Stimulated activated CD4-positive, alpha-beta T cell treated with anti-CD3 and anti-CD28 coated beads, Interleukin-1b, Interleukin-23, amount 100 ng/mL, for 48 hours (primary cell): ENCODE data around the gene COL8A2.

ENCODE experiments used
- DNase-seq: peaks from one replicate; pipeline ENCODE4 v3.0.0-alpha.2; 2020

The COL8A2 gene

DNA sequence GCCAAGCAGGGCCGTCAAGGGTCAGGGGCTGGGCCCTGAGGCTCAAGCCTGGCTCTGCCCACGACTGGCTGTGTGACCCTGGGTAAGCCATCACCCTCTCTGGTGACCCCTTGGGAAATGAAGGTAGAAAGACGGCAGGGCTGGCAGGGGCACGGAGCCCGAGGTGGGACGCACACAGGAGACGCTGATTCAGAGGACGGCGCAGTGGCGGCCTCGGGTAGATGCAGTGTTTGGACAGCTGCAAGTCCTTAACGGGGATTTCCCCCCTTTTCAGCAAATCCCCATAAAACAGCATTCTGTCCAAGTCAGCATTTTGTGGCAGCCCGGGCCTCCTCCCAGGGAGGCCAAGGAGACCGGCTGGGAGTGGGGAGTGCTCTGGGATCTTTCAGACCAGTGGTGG lies 16.7 kb downstream of the COL8A2 start:
- no peak for DNase-seq

- no peak for DNase-seq
These were observed 17.6 kb downstream of the COL8A2 start for GRCh38 chr1:36107394-36107793.

- no peak for DNase-seq
These were observed 18.8 kb downstream of the COL8A2 start for GRCh38 chr1:36106269-36106668.

DNA sequence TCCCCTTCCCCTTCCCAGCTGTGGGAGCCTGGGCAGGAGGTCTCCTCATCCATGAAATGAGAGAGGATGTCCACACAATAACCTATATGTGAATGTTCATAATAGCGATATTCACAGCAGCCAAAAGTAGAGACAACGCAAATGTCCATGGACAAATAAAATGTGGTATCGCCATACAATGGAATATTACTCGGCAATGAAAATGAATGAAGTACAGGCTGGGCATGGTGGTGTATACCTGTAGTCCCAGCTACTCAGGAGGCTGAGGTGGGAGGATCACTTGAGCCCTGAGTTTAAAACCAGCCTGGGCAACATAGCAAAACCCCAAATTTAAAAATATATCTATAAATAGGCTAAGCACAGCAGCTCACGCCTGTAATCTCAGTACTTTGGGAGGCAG lies 23.5 kb downstream of the COL8A2 start:
- DNase-seq = no peak

- no peak for DNase-seq
These were observed 24.6 kb downstream of the COL8A2 start for GRCh38 chr1:36100376-36100775.

- DNase-seq = peak; percentile 76
These were observed 25.2 kb downstream of the COL8A2 start for GRCh38 chr1:36099681-36100341.

GRCh38 chr1:36098650-36099365 lies 26.2 kb downstream of the COL8A2 start:
- no peak for DNase-seq

DNA sequence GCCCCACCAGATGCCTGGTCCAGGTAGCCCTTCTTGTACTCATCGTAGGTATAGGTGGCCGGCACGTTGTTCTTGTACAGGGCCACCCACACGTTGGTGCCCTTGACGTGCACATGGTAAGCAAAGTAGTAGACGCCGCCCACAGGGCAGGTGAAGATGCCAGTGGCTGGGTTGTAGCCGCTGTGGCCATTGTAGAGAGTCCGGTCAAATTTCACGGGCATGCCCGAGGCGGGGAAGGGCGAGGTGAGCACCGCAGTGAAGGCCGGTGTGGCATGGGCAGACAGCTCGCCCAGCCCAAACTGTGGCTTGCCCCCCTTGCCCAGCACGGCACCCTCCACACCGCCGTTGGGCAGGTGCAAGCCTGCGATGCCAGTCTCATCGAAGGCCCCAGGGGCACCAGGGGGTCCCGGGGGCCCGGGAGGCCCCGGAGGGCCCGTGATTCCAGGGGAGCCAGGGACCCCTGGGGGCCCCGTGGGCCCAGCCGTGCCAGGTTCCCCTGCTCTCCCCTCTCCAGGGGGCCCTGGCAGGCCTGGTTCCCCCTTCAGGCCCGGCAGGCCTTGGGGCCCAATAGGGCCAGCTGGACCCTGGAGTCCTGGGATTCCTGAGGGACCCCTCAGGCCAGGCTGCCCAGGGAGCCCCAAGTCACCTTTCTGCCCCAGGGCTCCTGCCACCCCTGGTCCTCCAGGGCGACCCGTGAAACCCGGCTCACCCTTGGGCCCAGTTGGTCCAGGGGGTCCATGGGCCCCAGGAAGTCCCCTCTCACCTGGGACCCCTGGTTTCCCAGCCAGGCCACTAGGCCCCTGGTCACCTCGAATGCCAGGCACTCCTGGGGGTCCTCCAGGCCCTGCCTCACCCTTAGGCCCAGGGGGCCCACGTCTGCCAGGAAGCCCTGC lies 27.1 kb downstream of the COL8A2 start:
- DNase-seq = no peak

GRCh38 chr1:36096500-36097432 lies 28.3 kb downstream of the COL8A2 start:
- no peak for DNase-seq

DNA sequence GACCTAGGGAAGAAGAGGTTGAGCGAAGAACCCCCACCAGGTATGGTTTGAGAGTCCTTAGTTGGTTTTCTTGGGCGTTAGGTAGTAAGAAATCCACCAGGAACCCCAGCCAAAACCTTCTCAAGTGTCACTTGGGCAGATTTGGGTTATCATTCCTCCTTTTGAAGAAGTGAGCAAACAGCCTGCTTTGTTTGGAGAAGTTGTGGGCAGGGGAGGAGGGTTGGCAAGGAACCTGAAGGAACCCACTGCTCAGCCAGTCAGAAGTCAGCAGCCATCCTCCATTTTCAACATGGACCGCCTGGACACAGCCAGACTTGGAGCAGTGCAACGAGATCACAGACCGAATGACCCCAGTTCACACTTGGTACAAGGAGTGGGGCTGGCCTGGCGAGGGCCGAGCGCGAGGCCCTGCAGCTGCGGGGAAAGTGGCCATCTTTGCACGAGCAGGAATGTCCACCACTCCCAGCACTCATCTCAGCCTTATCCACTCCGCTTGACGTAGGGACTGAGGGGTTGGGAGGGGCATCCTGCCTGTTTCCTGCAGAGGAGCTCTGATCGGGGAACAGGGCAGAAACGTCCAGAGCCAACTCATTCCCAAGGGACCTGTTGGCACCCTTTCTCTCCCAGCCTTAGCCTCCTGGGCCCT lies 29.1 kb downstream of the COL8A2 start:
- no peak for DNase-seq

GRCh38 chr1:36094621-36095061 lies 30.4 kb downstream of the COL8A2 start:
- no peak for DNase-seq

DNA sequence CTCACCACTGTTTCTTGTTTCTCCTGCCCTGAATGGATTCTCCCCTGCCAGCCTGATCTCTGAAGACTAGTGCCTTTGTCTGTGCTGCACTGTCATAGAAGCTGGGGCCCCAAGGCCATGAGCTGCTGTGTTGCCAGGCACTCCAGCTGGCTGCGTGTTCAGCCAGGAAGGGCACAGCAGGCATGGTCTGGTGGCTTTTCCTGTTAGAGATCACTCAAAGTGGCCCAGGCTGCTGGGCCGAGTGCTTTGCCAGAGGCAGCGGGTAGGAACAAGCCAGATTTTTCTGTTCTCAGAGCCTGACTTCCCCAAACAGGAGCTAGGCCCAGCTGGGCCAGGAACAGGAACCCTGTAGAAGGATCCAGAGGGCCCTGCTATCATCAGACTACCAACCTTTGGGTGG lies 31.1 kb downstream of the COL8A2 start:
- DNase-seq = no peak

GRCh38 chr1:36093226-36093625 lies 31.8 kb downstream of the COL8A2 start:
- no peak for DNase-seq

DNA sequence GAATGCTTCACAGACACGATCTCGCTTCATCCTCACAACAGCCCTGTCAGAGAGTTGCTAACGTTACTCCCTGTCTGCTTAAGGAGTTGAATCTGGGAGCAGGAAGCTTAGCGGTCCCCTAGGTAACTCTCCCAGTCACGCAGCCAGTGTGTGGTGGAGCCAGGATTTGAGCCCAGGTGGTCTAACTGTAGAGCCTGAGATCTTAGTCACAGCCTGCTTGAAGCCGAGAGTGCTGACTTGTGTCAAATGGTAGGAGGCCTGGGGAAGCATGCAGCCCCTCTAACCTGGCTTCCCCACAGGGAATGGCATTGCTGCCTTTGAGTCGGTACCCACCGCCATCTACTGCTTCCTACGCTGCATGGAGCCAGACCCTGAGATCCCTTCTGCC lies 32.2 kb downstream of the COL8A2 start:
- DNase-seq = no peak

- DNase-seq = no peak
These were observed 32.7 kb downstream of the COL8A2 start for GRCh38 chr1:36092166-36092797.

DNA sequence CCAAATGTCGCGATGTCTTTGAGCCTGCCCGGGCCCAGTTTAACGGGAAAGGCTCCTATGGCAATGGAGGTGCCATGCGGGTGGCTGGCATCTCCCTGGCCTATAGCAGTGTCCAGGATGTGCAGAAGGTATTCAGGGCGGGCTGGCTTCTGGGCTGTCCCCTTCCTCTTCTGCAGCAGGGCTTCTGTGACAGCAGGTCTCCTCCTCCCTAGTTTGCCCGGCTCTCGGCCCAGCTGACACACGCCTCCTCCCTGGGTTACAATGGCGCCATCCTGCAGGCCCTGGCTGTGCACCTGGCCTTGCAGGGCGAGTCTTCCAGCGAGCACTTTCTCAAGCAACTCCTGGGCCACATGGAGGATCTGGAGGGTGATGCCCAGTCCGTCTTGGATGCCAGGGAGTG lies 33.3 kb downstream of the COL8A2 start:
- DNase-seq = no peak

DNA sequence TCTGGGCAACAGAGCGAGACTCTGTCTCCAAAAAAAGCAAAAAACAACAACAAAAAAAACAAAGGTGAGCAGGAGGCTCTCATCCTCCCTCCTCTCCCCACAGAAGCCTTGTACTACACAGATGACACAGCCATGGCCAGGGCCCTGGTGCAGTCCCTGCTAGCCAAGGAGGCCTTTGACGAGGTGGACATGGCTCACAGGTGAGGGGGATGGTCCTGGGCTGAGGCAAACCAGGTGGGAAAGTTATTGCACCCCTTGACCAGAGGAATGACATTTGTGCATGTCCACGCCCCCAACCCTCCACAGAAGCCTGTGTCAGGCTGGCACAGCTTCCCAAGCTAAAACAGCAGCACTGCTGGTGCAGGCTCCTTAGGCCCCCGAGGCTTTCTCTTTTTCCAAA lies 33.9 kb downstream of the COL8A2 start:
- DNase-seq = no peak

- DNase-seq = no peak
These were observed 35.5 kb downstream of the COL8A2 start for GRCh38 chr1:36089393-36090121.

- DNase-seq = peak; percentile 91
These were observed 36.2 kb downstream of the COL8A2 start, which contains the start of gene ADPRS for GRCh38 chr1:36088577-36089392. ADPRS (plus strand) TSS chr1:36088892; CDS start chr1:36088905, 13 bp downstream.

GRCh38 chr1:36088265-36088576 lies 36.8 kb downstream of the COL8A2 start:
- DNase-seq = no peak
